Activated B cell treated with CpG ODN at 0.5 μM for 24 hours (primary cell): ENCODE results near the gene COQ7. TPM values are rescaled to one million over a fixed set of nuclear protein-coding genes. Genes with fewer than 3 reads are reported as not detected.
A peak's percentile ranks its signal among the peaks of the same experiment; 100 is the strongest.

Experiments
- ATAC-seq: fragments of 200-7000 bp; cut with Tn5 transposase; one replicate; pipeline ENCODE4 v1.10.0; 2021; ENCODE audit warnings: low read depth, mild to moderate bottlenecking, moderate library complexity
- CTCF ChIA-PET: fragments of 350-600 bp; sonication (Branson Sonifier 250); formaldehyde crosslinking; loops from one replicate; lab custom pipeline; 2021; ENCODE audit warnings: antibody characterized with exemption; lab: Charles Lee
- POLR2A ChIA-PET: fragments of 350-600 bp; sonication (Branson Sonifier 250); formaldehyde crosslinking; loops from one replicate; lab custom pipeline; 2021; ENCODE audit warnings: antibody characterized with exemption; lab: Charles Lee
- DNase-seq: peaks from one replicate; pipeline ENCODE4 v3.0.0; 2022
- H3K27ac Mint-ChIP-seq: one replicate; pipeline ENCODE4 v1.8.0; 2020; ENCODE audit warnings: mixed read lengths
- H3K27me3 Mint-ChIP-seq: one replicate; pipeline ENCODE4 v1.8.0; 2021; ENCODE audit warnings: mixed read lengths
- H3K36me3 Mint-ChIP-seq: one replicate; pipeline ENCODE4 v1.8.0; 2021; ENCODE audit warnings: low read depth, mixed read lengths
- H3K4me1 Mint-ChIP-seq: one replicate; pipeline ENCODE4 v1.8.0; 2021; ENCODE audit warnings: mixed read lengths
- H3K4me3 Mint-ChIP-seq: one replicate; pipeline ENCODE4 v1.8.0; 2020; ENCODE audit warnings: mild to moderate bottlenecking, mixed read lengths
- H3K9me3 Mint-ChIP-seq: one replicate; pipeline ENCODE4 v1.8.0; 2020; ENCODE audit warnings: mixed read lengths
- CTCF ChIP-seq: fragments of 200-600 bp; IDR thresholded peaks from one replicate; pipeline ENCODE4 v1.8.0; 2022; ENCODE audit warnings: antibody characterized with exemption, mild to moderate bottlenecking
- intact Hi-C: fragments of 100-400 bp; cut with micrococcal nuclease; formaldehyde crosslinking; loops from one replicate; pipeline ENCODE4 v1.15.1; 2024
- total RNA-seq: library from RNA; stranded (reverse); gene quantifications from 2 replicates; pipeline ENCODE4 v1.2.3, GENCODE V29; 2022

COQ7 gene
- total RNA-seq, 1 donor from 2014 or later: 17.5 TPM

GRCh38 chr16:19062706-19063105 lies 4.7 kb upstream of the COQ7 start:
- peaks cover 6% of the 10 kb centered on the region for H3K4me1 Mint-ChIP-seq
- intact Hi-C loops: no loop called here
- H3K4me3 Mint-ChIP-seq: no peak overlapping the region
- DNase-seq: no peak
- H3K27me3 Mint-ChIP-seq: peaks cover 8% of the 10 kb centered on the region
- POLR2A ChIA-PET: no interaction called here
- no peak for TF ChIP-seq CTCF
- H3K27ac Mint-ChIP-seq: no peak overlapping the region
- CTCF ChIA-PET: no interaction called here
- peaks cover 2% of the 10 kb centered on the region for H3K36me3 Mint-ChIP-seq
- H3K9me3 Mint-ChIP-seq: peaks cover 2% of the 10 kb centered on the region
- ATAC-seq: no peak

GRCh38 chr16:19066988-19067348 lies 446 bp upstream of the COQ7 start:
- peak overlapping the region; percentile 97 for H3K27ac Mint-ChIP-seq
- DNase-seq: no peak
- CTCF ChIA-PET: no interaction called here
- POLR2A ChIA-PET: interaction anchor here (0.6 to 1.6 kb wide), 10 partner anchors 11 to 488 kb away, joined by 3 to 13 read pairs (median 4); partner anchors contain the start of genes ARL6IP1, CCP110, RPS15A and VPS35L
- no peak for TF ChIP-seq CTCF
- peak overlapping the region; percentile 93 for H3K4me3 Mint-ChIP-seq
- H3K4me1 Mint-ChIP-seq: peaks cover 17% of the 10 kb centered on the region
- intact Hi-C loops: loop anchor here (1.0 to 5.0 kb wide), 6 partner anchors 141 to 650 kb away; partner anchors contain the start of genes ARL6IP1, CCP110, IQCK and KNOP1
- H3K9me3 Mint-ChIP-seq: peaks cover 2% of the 10 kb centered on the region
- H3K36me3 Mint-ChIP-seq: peaks cover 8% of the 10 kb centered on the region
- peaks cover 4% of the 10 kb centered on the region for H3K27me3 Mint-ChIP-seq
- no peak for ATAC-seq

- peak overlapping the region; percentile 97 for H3K27ac Mint-ChIP-seq
- ChIA-PET POLR2A (interaction anchor here (0.7 to 1.6 kb wide), 5 partner anchors 94 to 456 kb away, joined by 3 to 6 read pairs (median 3); partner anchors contain the start of genes CCP110, RPS15A and SMG1), CTCF (interaction anchor here (0.6 kb wide), 1 partner anchor 319 kb away, joined by 3 read pairs; no protein-coding TSS in a partner anchor)
- DNase-seq: no peak
- no peak for ATAC-seq
- no peaks in the 10 kb centered on the region for H3K27me3 Mint-ChIP-seq
- TF ChIP-seq CTCF: no peak
- peaks cover 17% of the 10 kb centered on the region for H3K4me1 Mint-ChIP-seq
- peaks cover 18% of the 10 kb centered on the region for H3K36me3 Mint-ChIP-seq
- peaks cover 2% of the 10 kb centered on the region for H3K9me3 Mint-ChIP-seq
- intact Hi-C loops: loop anchor here (5.0 kb wide), 1 partner anchor 649 kb away; the partner anchor contains the start of genes IQCK and KNOP1
- peak overlapping the region; percentile 93 for H3K4me3 Mint-ChIP-seq
These were observed 912 bp downstream of the COQ7 start for GRCh38 chr16:19068237-19068815.

GRCh38 chr16:19071811-19072777 lies 4.7 kb downstream of the COQ7 start:
- ATAC-seq: no peak
- no peak for TF ChIP-seq CTCF
- Mint-ChIP-seq H3K27me3 (no peaks in the 10 kb centered on the region), H3K27ac (no peak overlapping the region), H3K4me3 (no peak overlapping the region), H3K9me3 (peaks cover 2% of the 10 kb centered on the region), H3K4me1 (peaks cover 15% of the 10 kb centered on the region), H3K36me3 (peaks cover 45% of the 10 kb centered on the region)
- intact Hi-C loops: no loop called here
- POLR2A ChIA-PET: no interaction called here
- CTCF ChIA-PET: interaction anchor here (1.2 kb wide), 1 partner anchor 14 kb away, joined by 3 read pairs; no protein-coding TSS in a partner anchor
- peak; percentile 23 for DNase-seq
